Hematopoietic multipotent progenitor cell treated with erythropoietin and hydrocortisone succinate and interleukin-3 and kit ligand, for 15 days (in vitro differentiated cells): ENCODE measurements around the gene CASKIN2.
"Not testable (repeated sequence)": the region's sequence is repeated elsewhere in the genome, so short reads cannot be mapped to it uniquely, and the experiment has no call there.

Experiments
- DNase-seq: peaks from one replicate; pipeline ENCODE4 v3.0.0-alpha.2; 2015; ENCODE audit warnings: low spot score

The CASKIN2 gene

DNA sequence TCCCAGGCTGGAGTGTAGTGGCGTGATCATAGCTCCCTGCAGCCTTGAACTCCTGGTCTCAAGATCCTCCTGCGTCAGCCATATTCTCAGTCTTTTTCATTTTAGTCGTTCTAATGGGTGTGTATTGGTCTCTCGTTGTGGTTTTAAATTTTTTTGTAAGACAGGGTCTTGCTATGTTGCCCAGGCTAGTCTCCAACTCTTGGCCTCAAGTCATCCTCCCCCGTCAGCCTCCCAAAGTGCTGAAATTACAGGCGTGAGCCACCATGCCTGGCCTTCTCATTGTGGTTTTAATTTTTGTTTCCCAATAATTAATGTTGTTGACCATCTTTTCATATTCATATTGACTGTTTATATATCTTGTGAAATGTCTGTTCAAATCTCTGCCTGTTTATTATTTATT is 50.3 kb downstream of the CASKIN2 start:
- DNase-seq = no peak

- no peak for DNase-seq
These were observed 51.7 kb downstream of the CASKIN2 start for GRCh38 chr17:75463603-75464002.

DNA sequence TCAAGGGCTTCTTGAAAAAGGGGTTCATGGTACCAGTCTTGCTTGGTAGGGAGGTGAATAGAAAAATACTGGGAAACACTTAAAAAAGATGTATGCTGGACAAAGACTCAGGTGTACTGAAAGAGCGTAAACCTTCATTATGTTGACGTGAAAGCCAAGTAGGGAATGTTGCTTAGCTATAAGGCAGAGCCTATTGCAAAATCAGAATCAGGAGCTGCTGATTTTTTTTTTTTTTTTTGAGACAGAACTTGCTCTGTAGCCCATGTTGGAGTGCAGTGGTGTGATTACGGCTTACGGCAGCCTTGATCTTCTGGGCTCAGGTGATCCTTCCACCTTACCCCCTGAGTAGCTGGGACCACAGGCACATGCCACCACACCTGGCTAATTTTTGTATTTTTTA is 55.0 kb downstream of the CASKIN2 start:
- DNase-seq = no peak

DNA sequence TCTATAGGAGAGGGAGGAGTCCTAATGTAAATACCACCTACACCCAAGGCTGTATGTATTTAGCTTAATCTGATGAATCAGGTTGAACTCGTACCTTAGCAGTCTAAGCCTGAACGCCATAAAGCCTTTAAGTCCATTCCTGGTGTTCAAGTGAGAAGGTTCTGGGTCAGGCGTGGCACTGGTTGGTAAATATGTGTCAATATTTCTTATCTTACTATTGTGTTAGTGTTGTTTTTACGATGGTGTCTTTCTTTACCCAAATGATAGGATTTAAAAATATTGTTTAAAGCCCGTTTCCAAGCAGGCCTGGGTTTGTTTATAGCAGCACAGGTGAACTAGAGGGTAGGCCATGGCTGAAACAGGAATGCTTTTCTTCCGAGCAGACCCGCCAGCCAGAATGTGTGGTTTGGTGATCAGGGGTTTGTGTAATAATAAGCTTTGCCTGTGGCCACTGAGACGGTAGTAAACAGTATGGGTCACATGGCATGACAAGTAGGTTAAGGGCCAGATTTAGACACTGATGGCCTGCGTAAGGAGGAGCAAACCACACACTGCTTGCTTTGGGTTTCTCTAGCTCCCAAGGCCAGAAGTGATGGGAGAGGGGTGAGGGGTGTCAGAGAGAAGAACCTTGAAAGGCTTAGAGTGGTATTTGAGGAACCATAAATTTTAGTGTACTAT is 55.6 kb downstream of the CASKIN2 start:
- no peak for DNase-seq

DNA sequence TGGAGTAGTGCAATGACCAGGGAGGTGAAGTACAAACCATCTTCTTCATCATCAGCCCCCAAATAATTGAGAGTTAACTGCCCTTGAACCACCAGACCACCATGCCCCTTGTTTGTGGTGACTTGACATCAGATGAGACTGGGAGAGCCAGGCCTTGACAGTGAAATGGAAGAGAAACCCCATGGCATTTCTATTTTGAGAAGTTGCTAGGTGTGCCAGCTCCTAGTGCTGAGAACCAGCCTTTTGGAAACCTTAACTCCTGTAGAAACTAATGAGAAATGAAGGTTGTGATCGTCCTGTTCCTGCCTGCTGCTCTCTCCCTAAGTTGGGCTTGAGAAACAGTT is 56.1 kb downstream of the CASKIN2 start:
- DNase-seq = no peak

- no peak for DNase-seq
These were observed 58.2 kb downstream of the CASKIN2 start for GRCh38 chr17:75457047-75457654.

DNA sequence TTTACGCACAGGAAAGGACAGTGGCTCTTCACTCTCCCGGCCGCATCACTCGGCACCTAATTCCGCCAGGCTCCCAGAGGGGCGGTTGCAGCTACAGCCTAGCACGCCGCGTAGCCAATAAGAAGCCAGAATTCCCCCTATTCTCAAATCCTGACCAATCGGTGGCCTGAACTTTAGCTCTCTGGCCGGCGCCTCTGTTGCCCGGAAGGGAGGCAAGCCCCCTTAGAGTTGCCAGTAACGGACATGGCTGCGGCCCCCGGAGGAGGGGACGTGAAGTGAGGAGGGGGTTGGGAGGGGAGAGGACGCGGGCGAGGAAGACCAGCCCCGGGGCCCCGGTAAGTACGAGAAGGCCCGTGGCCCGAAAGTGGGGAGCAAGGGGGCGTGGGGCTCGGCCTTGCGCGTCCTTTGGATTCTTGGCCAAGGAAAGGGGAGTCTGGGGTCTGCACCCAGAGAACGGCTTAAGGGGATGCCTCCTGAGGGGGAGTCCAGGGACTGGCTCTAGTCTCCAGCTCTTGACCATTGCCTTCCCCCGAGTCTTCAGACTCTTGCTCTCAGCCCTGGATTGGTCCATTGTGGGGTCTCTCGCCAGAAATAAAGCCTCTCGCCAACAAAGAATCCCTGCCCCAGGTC is 58.8 kb downstream of the CASKIN2 start, which contains the start of gene TMEM94:
Gene TMEM94 (plus strand): TSS at position 219 of the 630 bp plus-strand sequence. CDS start 15,271 bp downstream, outside the sequence.
- DNase-seq = peak; percentile 95

- DNase-seq = no peak
These were observed 59.3 kb downstream of the CASKIN2 start for GRCh38 chr17:75456039-75456416.

GRCh38 chr17:75454672-75455071 is 60.7 kb downstream of the CASKIN2 start:
- DNase-seq = not testable (repeated sequence)

DNA sequence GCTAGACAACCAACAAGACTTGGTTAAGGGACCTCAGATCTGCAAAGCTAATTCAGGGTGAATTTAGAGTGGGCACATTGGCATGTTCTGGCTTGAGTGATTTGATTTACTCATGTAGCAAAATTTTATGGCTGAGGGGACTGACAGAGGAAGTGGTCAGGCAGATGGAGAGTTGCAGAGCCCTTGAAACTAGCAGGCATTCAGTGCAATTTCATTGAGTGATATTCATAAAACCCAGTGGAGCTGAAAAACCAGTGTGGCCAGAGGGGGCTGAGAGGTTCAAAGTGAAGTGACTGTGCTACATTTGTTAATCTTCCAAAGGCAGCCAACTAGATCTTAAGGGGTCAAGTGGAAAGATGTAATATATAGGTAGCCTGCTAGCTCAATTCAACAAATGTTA is 61.1 kb downstream of the CASKIN2 start:
- DNase-seq = no peak

DNA sequence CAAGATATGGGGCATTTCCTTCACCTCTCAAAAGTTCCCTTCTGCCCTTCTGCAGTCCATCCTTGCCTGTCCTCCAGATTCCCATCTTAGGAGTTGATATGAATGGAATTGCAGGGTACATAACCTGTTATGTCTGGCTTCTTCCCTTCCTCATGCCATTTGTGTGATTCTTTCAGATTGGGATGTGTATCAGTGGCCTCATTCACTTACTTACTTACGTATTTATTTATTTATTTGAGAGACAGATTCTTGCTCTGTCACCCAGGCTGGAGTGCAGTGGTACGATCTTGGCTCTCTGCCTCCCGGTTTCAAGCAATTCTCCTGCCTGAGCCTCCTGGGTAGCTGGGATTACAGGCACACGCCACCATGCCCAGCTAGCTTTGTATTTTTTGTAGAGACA is 65.1 kb downstream of the CASKIN2 start:
- DNase-seq = no peak
